ENCODE measurements around the gene AKAP1. TPM values are rescaled to one million over a fixed set of nuclear protein-coding genes. Genes with fewer than 3 reads are reported as not detected.

The AKAP1 gene
- total and polyA plus RNA-seq, 2 donors (not counting 1 experiment from before 2014, with no cell fraction given): 20.1 to 26.6 TPM

DNA sequence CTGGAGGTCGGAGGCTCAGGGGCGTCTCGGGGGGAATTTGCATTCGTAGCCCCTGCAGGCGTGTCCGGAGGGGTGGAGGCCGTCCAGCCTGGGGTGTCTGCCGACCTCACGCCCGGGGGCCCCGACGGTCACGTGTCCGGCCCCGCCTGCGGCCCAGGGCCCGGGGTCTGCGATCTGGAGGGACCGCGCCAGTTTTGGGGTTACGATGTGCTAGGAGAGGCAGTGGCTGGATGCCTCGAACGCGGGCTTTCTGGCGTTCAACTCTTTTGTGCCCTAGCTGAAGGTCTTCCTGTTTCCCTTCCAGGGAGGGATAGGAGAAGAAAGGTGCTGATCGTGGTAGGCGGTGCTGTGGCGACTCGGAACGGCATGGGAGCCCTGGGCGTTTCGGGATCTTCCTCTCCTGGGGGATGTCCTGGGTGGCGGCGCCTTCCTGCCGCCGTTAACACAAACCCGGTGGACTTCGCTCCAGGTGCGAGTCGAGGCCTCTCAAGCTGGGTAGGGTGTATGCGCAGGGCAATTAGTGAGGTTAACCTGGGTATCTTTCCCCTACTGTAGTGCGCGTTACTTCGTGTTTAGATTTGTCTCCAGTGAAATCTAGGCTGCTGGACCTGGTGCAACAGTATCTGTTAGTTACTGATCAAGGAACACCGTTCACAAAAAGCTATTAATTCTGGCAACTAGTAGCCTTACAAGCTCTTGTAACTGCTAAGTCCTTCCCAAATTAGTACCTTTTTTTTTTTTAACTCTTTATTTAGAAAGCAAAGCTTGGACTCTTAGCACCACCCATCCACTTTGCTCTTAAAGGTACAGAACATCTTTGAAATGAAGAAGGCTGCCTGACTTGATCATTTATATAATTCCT, 1.3 kb downstream of the AKAP1 start:
- Histone ChIP-seq H3K9ac (ENCODE audit: low read length) (peak overlapping the region; percentile 83), H3K27ac (ENCODE audit: low read length in 2 of 2) (peak overlapping the region in 1 of 2 donors; percentile 69), H3K79me2 (ENCODE audit: control insufficient read depth, insufficient read depth, low read length) (peaks cover 56% of the 10 kb centered on the region), H3K4me1 (ENCODE audit: control insufficient read depth in 2 of 2, insufficient read depth in 2 of 2, low read length in 2 of 2) (peaks cover 14 to 16% of the 10 kb centered on the region in 2 donors), H3K27me3 (replicated peaks in 1 of 4; ENCODE audit: control extremely low read depth in 1 of 4, control insufficient read depth in 3 of 4, insufficient read depth in 4 of 4, low read length in 3 of 4) (peaks cover 0 to 3% (median 0%) of the 10 kb centered on the region in 4 experiments), H3K4me2 (replicated peaks; ENCODE audit: low read depth, low read length, poor library complexity, severe bottlenecking) (peak overlapping the region; percentile 92), H2AFZ (ENCODE audit: insufficient read depth, low read depth, low read length, poor library complexity, severe bottlenecking) (peak overlapping the region; percentile 96), H3K36me3 (replicated peaks in 1 of 2; ENCODE audit: control extremely low read depth in 1 of 2, control insufficient read depth in 1 of 2, extremely low read depth in 1 of 2, insufficient read depth in 2 of 2, low read length in 1 of 2) (no peaks in the 10 kb centered on the region), H3K9me3 (ENCODE audit: control extremely low read depth in 1 of 3, control insufficient read depth in 2 of 3, insufficient read depth in 1 of 3, low read length in 2 of 3) (no peaks in the 10 kb centered on the region), H4K20me1 (ENCODE audit: control insufficient read depth, insufficient read depth, low read length, poor library complexity, severe bottlenecking) (peaks cover 30% of the 10 kb centered on the region), H3K4me3 (ENCODE audit: control extremely low read depth in 1 of 5, extremely low read depth in 1 of 5, insufficient read depth in 1 of 5, low read depth in 2 of 5, low read length in 4 of 5) (peak overlapping the region; percentile 41 to 95 (median 77))
- intact Hi-C loops (cut with micrococcal nuclease): loop anchor here (5.0 kb wide), 1 partner anchor 124 kb away; the partner anchor contains the start of gene COIL
- no peaks in the 10 kb centered on the region for H3K9me3 Mint-ChIP-seq (ENCODE audit: insufficient read depth)
- peak overlapping the region; percentile 80 for H3K27ac Mint-ChIP-seq
- ChIA-PET POLR2A (interaction anchor here (1.5 to 2.0 kb wide), 2 partner anchors 126 to 921 kb away, joined by 4 to 6 read pairs; partner anchors contain the start of gene COIL), CTCF (interaction anchor here (0.9 to 1.6 kb wide), 3 partner anchors 40 to 82 kb away, joined by 3 to 4 read pairs (median 3); no protein-coding TSS in a partner anchor)
- peak overlapping the region; percentile 92 for H3K4me3 Mint-ChIP-seq
- TF ChIP-seq, protein P1, sequence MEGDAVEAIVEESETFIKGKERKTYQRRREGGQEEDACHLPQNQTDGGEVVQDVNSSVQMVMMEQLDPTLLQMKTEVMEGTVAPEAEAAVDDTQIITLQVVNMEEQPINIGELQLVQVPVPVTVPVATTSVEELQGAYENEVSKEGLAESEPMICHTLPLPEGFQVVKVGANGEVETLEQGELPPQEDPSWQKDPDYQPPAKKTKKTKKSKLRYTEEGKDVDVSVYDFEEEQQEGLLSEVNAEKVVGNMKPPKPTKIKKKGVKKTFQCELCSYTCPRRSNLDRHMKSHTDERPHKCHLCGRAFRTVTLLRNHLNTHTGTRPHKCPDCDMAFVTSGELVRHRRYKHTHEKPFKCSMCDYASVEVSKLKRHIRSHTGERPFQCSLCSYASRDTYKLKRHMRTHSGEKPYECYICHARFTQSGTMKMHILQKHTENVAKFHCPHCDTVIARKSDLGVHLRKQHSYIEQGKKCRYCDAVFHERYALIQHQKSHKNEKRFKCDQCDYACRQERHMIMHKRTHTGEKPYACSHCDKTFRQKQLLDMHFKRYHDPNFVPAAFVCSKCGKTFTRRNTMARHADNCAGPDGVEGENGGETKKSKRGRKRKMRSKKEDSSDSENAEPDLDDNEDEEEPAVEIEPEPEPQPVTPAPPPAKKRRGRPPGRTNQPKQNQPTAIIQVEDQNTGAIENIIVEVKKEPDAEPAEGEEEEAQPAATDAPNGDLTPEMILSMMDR (IDR thresholded peaks at IDR 0.05): no peak
- no peak for TF ChIP-seq EZH2 (IDR thresholded peaks at IDR 0.05; ENCODE audit: borderline replicate concordance, insufficient read depth, low read depth, low read length, poor library complexity, severe bottlenecking)
- ATAC-seq (ENCODE audit: low read depth) (no peak), DNase-seq (peak; percentile 53)
- H3K27me3 Mint-ChIP-seq: no peaks in the 10 kb centered on the region
- H3K4me1 Mint-ChIP-seq: peaks cover 23% of the 10 kb centered on the region
- 2% methylated on average over 43 of the region's 45 CpGs for WGBS (ENCODE audit: insufficient coverage)

Data from B cell (primary cell).